ENCODE results near the gene DCDC1.

DCDC1 gene

DNA sequence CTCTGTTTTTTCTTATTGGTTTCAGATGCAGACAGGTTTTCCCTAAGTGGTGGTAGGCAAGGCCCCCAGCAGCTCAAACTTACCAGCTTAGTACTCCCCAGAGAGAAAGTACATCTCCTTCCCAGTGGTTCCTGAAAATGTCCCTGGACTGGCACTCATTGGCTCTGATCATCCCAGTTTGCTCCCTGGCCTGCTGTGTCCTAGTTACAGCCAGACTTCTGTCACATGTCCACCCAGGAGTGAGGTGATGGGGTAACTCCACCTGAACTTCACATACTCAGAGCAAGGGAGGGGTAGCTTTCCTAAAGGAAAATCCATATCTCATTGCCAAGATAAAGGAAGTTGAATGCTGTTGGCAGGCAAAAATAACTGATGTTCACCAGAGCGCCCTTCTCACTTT is 546.4 kb downstream of the DCDC1 start:
- no peak for DNase-seq

DNA sequence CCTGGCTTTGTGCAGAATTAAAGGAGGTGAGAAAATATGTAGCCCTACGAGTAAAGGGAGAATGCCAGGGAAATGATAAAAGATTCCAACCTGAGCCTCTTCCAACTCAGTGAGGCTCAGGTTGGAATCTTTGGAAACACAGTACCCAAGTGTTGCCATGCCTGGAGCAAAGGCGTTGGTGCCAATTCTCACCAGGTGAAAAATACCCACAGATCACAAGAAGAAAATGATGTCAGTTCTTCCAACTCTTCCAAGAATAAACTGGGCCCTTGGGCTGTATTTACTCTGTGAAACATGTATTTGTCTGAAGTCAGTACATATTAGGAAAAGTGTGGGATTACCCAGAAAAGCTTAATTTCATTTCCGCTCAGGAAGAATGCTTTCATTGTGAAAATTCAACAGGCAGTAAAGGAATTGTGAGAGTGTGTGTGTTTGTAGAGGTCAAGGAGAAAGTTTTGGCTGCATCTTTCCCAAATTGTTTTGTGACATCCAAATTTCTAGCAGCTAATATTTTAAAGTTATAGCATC is 548.0 kb downstream of the DCDC1 start:
- no peak for DNase-seq

- DNase-seq = no peak
Observed at GRCh38 chr11:30818721-30819120, 550.8 kb downstream of the DCDC1 start.

DNA sequence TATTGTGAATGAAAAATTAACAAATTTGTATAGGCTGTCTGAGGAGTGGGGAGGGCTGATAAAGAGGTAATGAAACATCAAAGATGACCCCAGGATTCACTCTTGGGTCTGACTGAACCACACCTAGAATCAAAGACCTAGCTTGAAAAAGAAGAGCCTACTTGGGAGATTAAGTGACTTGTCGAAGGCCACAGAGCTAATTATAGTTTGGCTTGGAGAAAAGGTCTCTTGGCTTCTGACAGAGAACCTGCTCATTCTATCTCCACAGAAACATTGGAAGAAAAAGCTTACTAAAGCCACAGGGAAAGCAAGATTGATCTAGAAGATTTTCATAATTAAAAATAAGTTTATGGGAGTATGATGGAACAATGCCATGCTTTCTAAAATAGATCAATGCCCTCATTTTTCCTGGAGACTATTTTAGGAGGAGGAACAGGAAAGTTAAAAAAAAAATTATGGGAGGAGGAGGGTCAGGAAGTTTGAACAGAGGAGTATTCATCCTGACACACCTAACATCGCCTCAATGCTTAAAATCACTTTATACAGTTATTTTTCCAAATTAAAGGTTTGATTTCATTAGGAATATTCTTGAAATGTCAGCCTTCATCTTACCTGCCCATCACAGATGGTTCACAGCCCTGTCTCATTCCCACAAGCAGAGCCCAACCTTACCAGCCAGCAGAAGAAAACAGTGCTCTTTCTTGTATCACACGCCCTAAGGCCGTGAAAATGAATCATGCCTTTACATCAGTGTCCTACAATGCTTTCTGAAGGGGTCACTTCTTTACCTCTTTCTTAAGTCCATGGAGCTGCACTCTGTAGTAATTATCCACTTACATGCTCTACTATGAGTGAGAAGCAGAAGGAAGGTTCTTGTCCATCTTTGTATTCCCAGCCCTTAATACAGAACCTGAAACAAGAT is 552.3 kb downstream of the DCDC1 start:
- DNase-seq = no peak

- no peak for DNase-seq
Observed at GRCh38 chr11:30815619-30816018, 553.9 kb downstream of the DCDC1 start.

DNA sequence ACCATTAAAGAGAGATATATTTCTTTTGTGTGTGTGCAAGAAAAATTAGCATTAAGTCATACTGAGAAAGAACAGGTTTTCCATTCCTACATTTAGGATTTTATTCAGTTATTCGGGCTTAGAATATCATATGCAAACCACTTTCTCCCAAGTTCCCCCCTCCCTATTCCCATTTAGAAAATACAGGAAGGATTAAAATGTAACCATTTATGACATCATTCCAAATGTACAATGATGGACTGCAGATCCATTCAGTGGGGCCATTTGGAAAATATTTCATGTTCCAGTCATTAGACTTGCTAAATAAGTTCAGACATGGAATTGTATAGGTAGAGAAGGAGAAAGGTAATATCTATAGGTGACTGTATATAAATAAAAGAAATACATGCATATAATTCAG is 554.8 kb downstream of the DCDC1 start:
- no peak for DNase-seq
